Right lobe of liver (tissue), 6 donors: Measurements from ENCODE around the gene OR8G1. TPM values are rescaled to one million over a fixed set of nuclear protein-coding genes. Genes with fewer than 3 reads are reported as not detected.
"Not testable (repeated sequence)": the region's sequence is repeated elsewhere in the genome, so short reads cannot be mapped to it uniquely, and the experiment has no call there.

ENCODE experiments used
- ATAC-seq, 4 donors: fragments of 200-7000 bp; cut with Tn5 transposase; one replicate each; pipeline ENCODE4 v1.9.1; 2020; ENCODE audit warnings: mild to moderate bottlenecking in 4 of 4, moderate library complexity in 4 of 4
- DNase-seq, 3 donors: peaks; one replicate each; pipeline ENCODE4 v3.0.0-alpha.2; 2020
- H3K27ac ChIP-seq, 3 donors: fragments of 200-600 bp; one replicate each; pipeline ENCODE4 v1.8.0; 2022
- H3K27me3 ChIP-seq, 2 donors: fragments of 200-600 bp; one replicate each; pipeline ENCODE4 v1.8.0; 2022
- H3K36me3 ChIP-seq, 4 donors: fragments of 200-600 bp; sonication (generic) in 1 of 4; one replicate each; pipeline versions ENCODE4 v1.5.1 to v1.8.0; 2017 to 2022; ENCODE audit warnings: control low read depth in 1 of 4
- H3K4me1 ChIP-seq, 4 donors: fragments of 200-600 bp; sonication (generic) in 1 of 4; one replicate each; pipeline versions ENCODE4 v1.5.1 to v1.8.0; 2017 to 2022; ENCODE audit warnings: control low read depth in 1 of 4
- H3K4me3 ChIP-seq, 3 donors: fragments of 200-600 bp; one replicate each; pipeline ENCODE4 v1.8.0; 2022
- H3K9me3 ChIP-seq, 4 donors: fragments of 200-600 bp; sonication (generic) in 1 of 4; one replicate each; pipeline versions ENCODE4 v1.5.1 to v1.8.0; 2017 to 2022; ENCODE audit warnings: control low read depth in 1 of 4
- POLR2A ChIP-seq: fragments of 450-650 bp; IDR thresholded peaks from one replicate; pipeline ENCODE4 v1.6.1; 2017; ENCODE audit warnings: antibody characterized with exemption, mild to moderate bottlenecking
- WGBS: methylation state at CpG from one replicate; pipeline ENCODE4 v1.1.6; 2018; ENCODE audit warnings: low coverage, low lambda C conversion rate; ENCODE audit not compliant: insufficient coverage; ENCODE audit errors: missing lambda C conversion rate; 5-methylcytosine and 5-hydroxymethylcytosine counted together
- intact Hi-C, 2 donors: fragments of 100-400 bp; cut with DNase I; formaldehyde crosslinking; loops; one replicate each; pipeline versions ENCODE4 v1.11.2 to v1.14.1; 2022
- total RNA-seq, 6 experiments: library from RNA; depleted of rRNA in 2 of 6; stranded (reverse); fragments of >200 nt in 2 of 6; fragmentation: NEBNext Ultra II Directional in 3 of 6; extraction: Animal tissue kit (Norgen Biotek cat#: 25700) in 3 of 6; gene quantifications; one replicate each; pipeline versions ENCODE4 v1.1.0 to v1.2.4, GENCODE V29; 2016 to 2023
- TF ChIP-seq, protein P1 (sequence below), 4 donors: fragments of 200-600 bp in 3 of 4; fragments of 450-650 bp in 1 of 4; IDR thresholded peaks; one replicate each; pipeline versions ENCODE4 v1.5.1 to v1.8.0; 2016 to 2022; ENCODE audit warnings: antibody characterized with exemption in 4 of 4, mild to moderate bottlenecking in 2 of 4
- donor health status: DM: no; HTN: yes; CAD: no.
- donor health status: DM: no; HTN: no; CAD: no.
- donor health status: DM: no; HTN: no; CAD: no.
- donor health status: DM: no; HTN: yes; CAD: no.
- donor health status: DM: no; HTN: yes; CAD: no.

Gene OR8G1
- total RNA-seq, 6 experiments from 2014 or later = not detected

DNA sequence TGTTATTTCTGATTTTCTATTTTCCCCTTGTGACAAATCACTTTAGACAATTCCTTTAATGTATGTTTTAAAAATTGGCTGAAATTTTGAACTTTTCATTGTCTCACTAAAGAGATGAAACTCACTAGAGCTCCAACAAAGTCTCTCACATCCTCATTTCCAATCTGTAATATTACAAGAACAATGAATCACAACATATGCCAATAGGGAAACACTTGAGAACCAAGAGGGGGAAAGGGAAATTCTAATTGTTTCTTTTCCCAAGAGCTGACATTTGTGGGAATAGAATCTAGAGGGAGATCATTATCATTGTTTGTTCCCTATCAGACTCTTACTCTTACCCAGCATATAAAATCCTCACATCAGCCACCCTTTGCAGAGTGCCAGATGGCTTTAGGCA lies 29.6 kb upstream of the OR8G1 start:
- H3K27ac ChIP-seq = no peak overlapping the region
- no peaks in the 10 kb centered on the region for H3K9me3 ChIP-seq
- intact Hi-C loops = no loop called here
- no peak for TF ChIP-seq POLR2A
- TF ChIP-seq, protein P1, sequence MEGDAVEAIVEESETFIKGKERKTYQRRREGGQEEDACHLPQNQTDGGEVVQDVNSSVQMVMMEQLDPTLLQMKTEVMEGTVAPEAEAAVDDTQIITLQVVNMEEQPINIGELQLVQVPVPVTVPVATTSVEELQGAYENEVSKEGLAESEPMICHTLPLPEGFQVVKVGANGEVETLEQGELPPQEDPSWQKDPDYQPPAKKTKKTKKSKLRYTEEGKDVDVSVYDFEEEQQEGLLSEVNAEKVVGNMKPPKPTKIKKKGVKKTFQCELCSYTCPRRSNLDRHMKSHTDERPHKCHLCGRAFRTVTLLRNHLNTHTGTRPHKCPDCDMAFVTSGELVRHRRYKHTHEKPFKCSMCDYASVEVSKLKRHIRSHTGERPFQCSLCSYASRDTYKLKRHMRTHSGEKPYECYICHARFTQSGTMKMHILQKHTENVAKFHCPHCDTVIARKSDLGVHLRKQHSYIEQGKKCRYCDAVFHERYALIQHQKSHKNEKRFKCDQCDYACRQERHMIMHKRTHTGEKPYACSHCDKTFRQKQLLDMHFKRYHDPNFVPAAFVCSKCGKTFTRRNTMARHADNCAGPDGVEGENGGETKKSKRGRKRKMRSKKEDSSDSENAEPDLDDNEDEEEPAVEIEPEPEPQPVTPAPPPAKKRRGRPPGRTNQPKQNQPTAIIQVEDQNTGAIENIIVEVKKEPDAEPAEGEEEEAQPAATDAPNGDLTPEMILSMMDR (IDR thresholded peaks at IDR 0.05) = no peak
- H3K4me3 ChIP-seq = no peak overlapping the region
- no peaks in the 10 kb centered on the region for H3K4me1 ChIP-seq
- H3K36me3 ChIP-seq = no peaks in the 10 kb centered on the region
- DNase-seq = no peak
- no peaks in the 10 kb centered on the region for H3K27me3 ChIP-seq
- no peak for ATAC-seq

DNA sequence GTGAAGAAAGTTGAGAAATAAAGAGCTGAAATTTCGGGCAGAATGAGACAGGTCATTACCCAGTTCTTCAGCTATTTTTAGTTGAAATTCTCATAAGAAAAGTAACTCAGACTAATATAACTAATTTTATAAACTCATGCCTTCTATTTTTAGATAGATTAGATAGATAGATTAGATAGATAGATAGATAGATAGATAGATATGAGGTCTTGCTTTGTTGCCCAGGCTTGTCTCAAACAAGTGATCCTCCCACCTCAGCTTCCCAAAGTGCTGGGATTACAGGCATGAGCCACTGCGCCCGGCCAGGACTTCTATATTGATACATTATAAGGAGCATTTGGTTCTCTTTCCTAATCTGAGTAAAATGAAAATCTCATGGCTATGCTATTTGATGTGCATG lies 26.9 kb upstream of the OR8G1 start:
- no peaks in the 10 kb centered on the region for H3K9me3 ChIP-seq
- H3K36me3 ChIP-seq = no peaks in the 10 kb centered on the region
- no peak for ATAC-seq
- no peak overlapping the region for H3K4me3 ChIP-seq
- 62% methylated on average over 3 of the region's 3 CpGs for WGBS
- H3K27ac ChIP-seq = no peak overlapping the region
- no peak for DNase-seq
- no peaks in the 10 kb centered on the region for H3K4me1 ChIP-seq
- TF ChIP-seq, protein P1 (IDR thresholded peaks at IDR 0.05) = no peak
- no peak for TF ChIP-seq POLR2A
- intact Hi-C loops = no loop called here
- H3K27me3 ChIP-seq = no peaks in the 10 kb centered on the region

DNA sequence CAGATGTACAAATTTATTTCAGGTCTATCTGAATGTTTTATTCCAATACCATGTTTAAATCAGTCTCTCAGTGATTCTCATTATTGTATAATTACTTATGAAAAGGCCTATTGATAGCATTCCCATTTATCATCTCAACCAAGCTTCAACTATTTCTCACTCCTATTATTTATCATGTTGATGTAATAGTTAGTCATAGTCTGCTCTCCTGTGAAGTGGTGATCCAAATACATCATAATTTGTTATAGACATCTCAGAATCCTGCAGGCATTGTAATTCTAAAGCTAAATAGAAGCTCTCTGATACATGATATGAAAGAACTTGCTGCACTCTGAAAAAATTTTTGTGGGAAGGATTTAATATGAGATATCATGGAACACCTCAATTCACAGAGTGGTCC lies 21.8 kb upstream of the OR8G1 start:
- no peaks in the 10 kb centered on the region for H3K36me3 ChIP-seq
- H3K4me3 ChIP-seq = no peak overlapping the region
- DNase-seq (no peak), ATAC-seq (no peak)
- TF ChIP-seq POLR2A = no peak
- TF ChIP-seq, protein P1 (IDR thresholded peaks at IDR 0.05) = no peak
- no peaks in the 10 kb centered on the region for H3K27me3 ChIP-seq
- H3K4me1 ChIP-seq = no peaks in the 10 kb centered on the region
- no peaks in the 10 kb centered on the region for H3K9me3 ChIP-seq
- intact Hi-C loops = no loop called here
- H3K27ac ChIP-seq = no peak overlapping the region

DNA sequence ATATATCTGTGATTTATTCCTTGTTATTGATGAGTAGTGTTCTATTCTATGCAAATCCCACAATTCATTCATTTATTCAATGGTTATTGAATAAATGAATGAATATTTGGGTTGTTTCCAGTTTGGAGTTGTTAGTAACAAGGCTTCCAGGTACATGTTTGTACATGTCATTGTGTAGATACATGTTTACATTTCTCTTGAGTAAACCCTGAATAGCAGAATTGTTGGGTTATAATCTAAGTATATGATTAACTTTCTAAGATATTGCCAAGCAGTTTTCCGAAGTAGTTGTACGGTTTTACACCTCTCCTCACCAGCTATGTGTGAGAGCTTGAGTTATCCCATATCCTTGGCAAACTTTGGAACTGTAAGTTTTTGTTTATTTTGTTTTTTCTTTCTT lies 18.5 kb upstream of the OR8G1 start:
- no peaks in the 10 kb centered on the region for H3K9me3 ChIP-seq
- 61% methylated on average over 2 of the region's 2 CpGs for WGBS
- H3K4me3 ChIP-seq = no peak overlapping the region
- H3K27me3 ChIP-seq = no peaks in the 10 kb centered on the region
- DNase-seq (no peak), ATAC-seq (no peak)
- H3K27ac ChIP-seq = no peak overlapping the region
- intact Hi-C loops = no loop called here
- no peak for TF ChIP-seq POLR2A
- TF ChIP-seq, protein P1 (IDR thresholded peaks at IDR 0.05) = no peak
- H3K36me3 ChIP-seq = no peaks in the 10 kb centered on the region
- H3K4me1 ChIP-seq = no peaks in the 10 kb centered on the region

DNA sequence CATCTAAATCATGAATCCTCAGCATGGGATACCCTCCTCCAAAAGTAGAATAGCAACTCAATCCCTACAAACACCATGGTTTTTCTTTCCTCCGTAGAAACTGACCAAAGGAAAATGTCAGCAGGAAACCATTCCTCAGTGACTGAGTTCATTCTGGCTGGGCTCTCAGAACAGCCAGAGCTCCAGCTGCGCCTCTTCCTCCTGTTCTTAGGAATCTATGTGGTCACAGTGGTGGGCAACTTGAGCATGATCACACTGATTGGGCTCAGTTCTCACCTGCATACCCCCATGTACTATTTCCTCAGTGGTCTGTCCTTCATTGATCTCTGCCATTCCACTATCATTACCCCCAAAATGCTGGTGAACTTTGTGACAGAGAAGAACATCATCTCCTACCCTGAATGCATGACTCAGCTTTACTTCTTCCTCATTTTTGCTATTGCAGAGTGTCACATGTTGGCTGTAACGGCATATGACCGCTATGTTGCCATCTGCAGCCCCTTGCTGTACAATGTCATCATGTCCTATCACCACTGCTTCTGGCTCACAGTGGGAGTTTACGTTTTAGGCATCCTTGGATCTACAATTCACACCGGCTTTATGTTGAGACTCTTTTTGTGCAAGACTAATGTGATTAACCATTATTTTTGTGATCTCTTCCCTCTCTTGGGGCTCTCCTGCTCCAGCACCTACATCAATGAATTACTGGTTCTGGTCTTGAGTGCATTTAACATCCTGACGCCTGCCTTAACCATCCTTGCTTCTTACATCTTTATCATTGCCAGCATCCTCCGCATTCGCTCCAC lies 16.1 kb upstream of the OR8G1 start:
- H3K27ac ChIP-seq, H3K4me3 ChIP-seq, H3K9me3 ChIP-seq, intact Hi-C loops, H3K36me3 ChIP-seq, H3K27me3 ChIP-seq, DNase-seq, H3K4me1 ChIP-seq: not testable (repeated sequence)
- WGBS = 45% methylated on average over 9 of the region's 9 CpGs
- ATAC-seq = peak in 2 of 4 donors; percentile 25 to 28
